ENCODE results near the gene MINDY2. TPM values are rescaled to one million over a fixed set of nuclear protein-coding genes. Genes with fewer than 3 reads are reported as not detected.

MINDY2 gene
- polyA plus RNA-seq, 3 donors, result 3.4 to 10.9 (median 3.4) TPM

GRCh38 chr15:58738046-58738707, 32.9 kb upstream of the MINDY2 start:
- Histone ChIP-seq H3K79me2 (ENCODE audit: insufficient read depth, low read length) (peaks cover 97% of the 10 kb centered on the region), H3K9me3 (replicated peaks in 1 of 2; ENCODE audit: control insufficient read depth in 1 of 2, insufficient read depth in 1 of 2, low read length in 2 of 2) (no peaks in the 10 kb centered on the region), H3K4me3 (replicated peaks in 1 of 3; ENCODE audit: low read depth in 2 of 3, low read length in 3 of 3) (peak overlapping the region in 1 of 3 experiments; percentile 29), H3K36me3 (replicated peaks in 1 of 2; ENCODE audit: control insufficient read depth in 1 of 2, insufficient read depth in 2 of 2, low read length in 2 of 2) (no peaks in the 10 kb centered on the region), H2AFZ (ENCODE audit: insufficient read depth, low read depth, low read length, poor library complexity, severe bottlenecking) (no peak overlapping the region), H3K27ac (ENCODE audit: low read depth in 1 of 2, low read length in 2 of 2) (peak overlapping the region; percentile 56 to 93), H4K20me1 (ENCODE audit: insufficient read depth, low read length) (peaks cover 55% of the 10 kb centered on the region), H3K27me3 (ENCODE audit: control insufficient read depth in 2 of 2, insufficient read depth in 2 of 2, low read length in 2 of 2) (no peaks in the 10 kb centered on the region), H3K9ac (ENCODE audit: insufficient read depth, low read length, poor library complexity, severe bottlenecking) (peak overlapping the region; percentile 24), H3K4me2 (replicated peaks; ENCODE audit: extremely low read depth, low read length, poor library complexity, severe bottlenecking) (peak overlapping the region; percentile 49), H3K4me1 (ENCODE audit: control insufficient read depth in 1 of 2, insufficient read depth in 2 of 2, low read length in 2 of 2) (peaks cover 46 to 69% of the 10 kb centered on the region in 2 donors)
- TF ChIP-seq, protein P1, sequence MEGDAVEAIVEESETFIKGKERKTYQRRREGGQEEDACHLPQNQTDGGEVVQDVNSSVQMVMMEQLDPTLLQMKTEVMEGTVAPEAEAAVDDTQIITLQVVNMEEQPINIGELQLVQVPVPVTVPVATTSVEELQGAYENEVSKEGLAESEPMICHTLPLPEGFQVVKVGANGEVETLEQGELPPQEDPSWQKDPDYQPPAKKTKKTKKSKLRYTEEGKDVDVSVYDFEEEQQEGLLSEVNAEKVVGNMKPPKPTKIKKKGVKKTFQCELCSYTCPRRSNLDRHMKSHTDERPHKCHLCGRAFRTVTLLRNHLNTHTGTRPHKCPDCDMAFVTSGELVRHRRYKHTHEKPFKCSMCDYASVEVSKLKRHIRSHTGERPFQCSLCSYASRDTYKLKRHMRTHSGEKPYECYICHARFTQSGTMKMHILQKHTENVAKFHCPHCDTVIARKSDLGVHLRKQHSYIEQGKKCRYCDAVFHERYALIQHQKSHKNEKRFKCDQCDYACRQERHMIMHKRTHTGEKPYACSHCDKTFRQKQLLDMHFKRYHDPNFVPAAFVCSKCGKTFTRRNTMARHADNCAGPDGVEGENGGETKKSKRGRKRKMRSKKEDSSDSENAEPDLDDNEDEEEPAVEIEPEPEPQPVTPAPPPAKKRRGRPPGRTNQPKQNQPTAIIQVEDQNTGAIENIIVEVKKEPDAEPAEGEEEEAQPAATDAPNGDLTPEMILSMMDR (IDR thresholded peaks at IDR 0.05), result no peak
- intact Hi-C loops (cut with micrococcal nuclease), result no loop called here
- Mint-ChIP-seq H3K27me3 (ENCODE audit: low read depth in 3 of 3) (no peaks in the 10 kb centered on the region), H3K4me3 (peak overlapping the region in 1 of 2 donors; percentile 73), H3K27ac (peak overlapping the region; percentile 94 to 99 (median 97)), H3K4me1 (peaks cover 73% of the 10 kb centered on the region), H3K36me3 (peaks cover 7% of the 10 kb centered on the region in 2 donors), H3K9me3 (no peaks in the 10 kb centered on the region)
- no CpG with 5 or more reads among the region's 1 CpG for WGBS (ENCODE audit: insufficient coverage)
- peak; percentile 73 to 90 (median 87) for DNase-seq

DNA sequence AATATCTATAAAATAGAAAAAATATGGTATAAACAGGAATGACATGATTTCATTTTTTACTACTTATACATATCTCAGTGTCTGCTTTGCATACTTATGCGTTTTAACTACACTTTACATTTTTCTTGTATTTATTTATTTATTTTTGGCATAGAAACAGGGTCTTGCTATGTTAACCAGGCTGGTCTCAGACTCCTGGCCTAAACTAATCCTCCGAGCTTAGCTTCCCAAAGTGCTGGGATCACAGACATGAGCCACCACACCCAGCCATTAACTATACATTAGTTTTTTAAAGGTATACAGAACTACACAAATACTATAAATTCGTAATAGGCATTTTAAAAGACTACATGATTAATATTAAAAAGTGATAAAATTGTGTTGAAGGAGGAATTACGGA, 30.7 kb upstream of the MINDY2 start:
- no peak overlapping the region for H3K4me3 Mint-ChIP-seq
- WGBS (ENCODE audit: insufficient coverage), result no CpG with 5 or more reads among the region's 4 CpGs
- intact Hi-C loops (cut with micrococcal nuclease), result loop anchor here (1.0 to 10.0 kb wide), 3 partner anchors 8 to 216 kb away; no protein-coding TSS in a partner anchor
- peak overlapping the region in 5 of 7 donors; percentile 50 to 94 (median 87) for H3K27ac Mint-ChIP-seq
- TF ChIP-seq, protein P1 (IDR thresholded peaks at IDR 0.05), result no peak
- Histone ChIP-seq H3K79me2 (ENCODE audit: insufficient read depth, low read length) (peaks cover 97% of the 10 kb centered on the region), H3K4me2 (replicated peaks; ENCODE audit: extremely low read depth, low read length, poor library complexity, severe bottlenecking) (no peak overlapping the region), H3K27me3 (ENCODE audit: control insufficient read depth in 2 of 2, insufficient read depth in 2 of 2, low read length in 2 of 2) (no peaks in the 10 kb centered on the region), H4K20me1 (ENCODE audit: insufficient read depth, low read length) (peaks cover 59% of the 10 kb centered on the region), H3K27ac (ENCODE audit: low read depth in 1 of 2, low read length in 2 of 2) (peak overlapping the region; percentile 60 to 63), H3K4me1 (ENCODE audit: control insufficient read depth in 1 of 2, insufficient read depth in 2 of 2, low read length in 2 of 2) (peaks cover 47 to 76% of the 10 kb centered on the region in 2 donors), H3K9me3 (replicated peaks in 1 of 2; ENCODE audit: control insufficient read depth in 1 of 2, insufficient read depth in 1 of 2, low read length in 2 of 2) (no peaks in the 10 kb centered on the region), H3K4me3 (replicated peaks in 1 of 3; ENCODE audit: low read depth in 2 of 3, low read length in 3 of 3) (no peak overlapping the region), H3K9ac (ENCODE audit: insufficient read depth, low read length, poor library complexity, severe bottlenecking) (no peak overlapping the region), H3K36me3 (replicated peaks in 1 of 2; ENCODE audit: control insufficient read depth in 1 of 2, insufficient read depth in 2 of 2, low read length in 2 of 2) (no peaks in the 10 kb centered on the region), H2AFZ (ENCODE audit: insufficient read depth, low read depth, low read length, poor library complexity, severe bottlenecking) (no peak overlapping the region)
- H3K4me1 Mint-ChIP-seq, result peaks cover 79% of the 10 kb centered on the region
- H3K27me3 Mint-ChIP-seq (ENCODE audit: low read depth in 3 of 3), result no peaks in the 10 kb centered on the region
- H3K9me3 Mint-ChIP-seq, result no peaks in the 10 kb centered on the region
- no peak for DNase-seq
- H3K36me3 Mint-ChIP-seq, result peaks cover 9 to 14% of the 10 kb centered on the region in 2 donors

Data from CD14-positive monocyte (primary cell).